ENCODE results near the gene CBARP. TPM values are rescaled to one million over a fixed set of nuclear protein-coding genes. Genes with fewer than 3 reads are reported as not detected.
A peak's percentile ranks its signal among the peaks of the same experiment; 100 is the strongest.

The CBARP gene
- total RNA-seq, 1 donor from 2014 or later, result 26.2 TPM

DNA sequence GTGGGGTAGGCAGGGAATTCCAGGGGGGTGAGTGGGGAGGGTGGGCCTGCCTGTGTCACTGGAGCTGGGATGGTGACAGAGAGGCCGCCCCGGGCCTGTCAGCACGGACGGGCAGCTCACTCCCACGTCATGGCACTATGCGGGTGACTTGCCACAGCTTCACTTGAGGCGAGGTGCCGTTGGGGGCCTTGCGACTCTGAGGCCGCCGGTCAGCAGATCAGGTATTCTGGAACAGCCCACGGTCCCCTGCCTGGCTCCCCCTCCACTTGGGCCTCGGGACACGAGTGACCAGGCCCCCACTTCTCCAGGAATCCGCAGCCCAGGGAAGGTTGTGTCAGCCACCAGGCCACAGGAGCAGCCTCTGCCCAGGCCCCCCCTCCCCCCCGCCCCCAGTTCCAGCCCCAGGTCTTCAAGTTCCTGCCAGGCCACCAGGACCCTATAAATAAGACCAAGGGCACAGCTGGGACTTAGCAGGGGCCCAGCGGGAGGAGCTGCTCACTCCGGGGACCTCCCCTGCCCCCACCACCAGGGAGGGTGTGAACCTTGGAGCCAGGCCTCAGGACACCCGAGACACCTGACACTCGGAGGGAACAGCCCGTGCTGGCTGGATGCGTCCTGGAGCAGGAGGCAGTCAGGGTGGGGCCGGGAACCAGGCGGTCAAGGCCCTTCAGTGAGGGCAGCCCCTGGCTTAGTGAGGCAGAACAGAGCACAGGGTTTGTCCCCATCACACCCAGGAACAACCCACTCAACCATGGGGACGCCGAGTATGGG, 7.9 kb upstream of the CBARP start:
- H3K9me3 Mint-ChIP-seq, result no peaks in the 10 kb centered on the region
- no peak for DNase-seq (ENCODE audit: low read depth, low spot score)
- no peak overlapping the region for H3K27ac Mint-ChIP-seq (ENCODE audit: unreplicated experiment)
- peaks cover 9% of the 10 kb centered on the region for H3K4me1 Mint-ChIP-seq
- peaks cover 2% of the 10 kb centered on the region for H3K36me3 Mint-ChIP-seq (ENCODE audit: low read depth)
- TF ChIP-seq, protein P1, sequence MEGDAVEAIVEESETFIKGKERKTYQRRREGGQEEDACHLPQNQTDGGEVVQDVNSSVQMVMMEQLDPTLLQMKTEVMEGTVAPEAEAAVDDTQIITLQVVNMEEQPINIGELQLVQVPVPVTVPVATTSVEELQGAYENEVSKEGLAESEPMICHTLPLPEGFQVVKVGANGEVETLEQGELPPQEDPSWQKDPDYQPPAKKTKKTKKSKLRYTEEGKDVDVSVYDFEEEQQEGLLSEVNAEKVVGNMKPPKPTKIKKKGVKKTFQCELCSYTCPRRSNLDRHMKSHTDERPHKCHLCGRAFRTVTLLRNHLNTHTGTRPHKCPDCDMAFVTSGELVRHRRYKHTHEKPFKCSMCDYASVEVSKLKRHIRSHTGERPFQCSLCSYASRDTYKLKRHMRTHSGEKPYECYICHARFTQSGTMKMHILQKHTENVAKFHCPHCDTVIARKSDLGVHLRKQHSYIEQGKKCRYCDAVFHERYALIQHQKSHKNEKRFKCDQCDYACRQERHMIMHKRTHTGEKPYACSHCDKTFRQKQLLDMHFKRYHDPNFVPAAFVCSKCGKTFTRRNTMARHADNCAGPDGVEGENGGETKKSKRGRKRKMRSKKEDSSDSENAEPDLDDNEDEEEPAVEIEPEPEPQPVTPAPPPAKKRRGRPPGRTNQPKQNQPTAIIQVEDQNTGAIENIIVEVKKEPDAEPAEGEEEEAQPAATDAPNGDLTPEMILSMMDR (conservative IDR thresholded peaks at IDR 0.05), result no peak
- peaks cover 4% of the 10 kb centered on the region for H3K27me3 Mint-ChIP-seq (ENCODE audit: low read depth)
- peak overlapping the region; percentile 54 for H3K4me3 Mint-ChIP-seq

DNA sequence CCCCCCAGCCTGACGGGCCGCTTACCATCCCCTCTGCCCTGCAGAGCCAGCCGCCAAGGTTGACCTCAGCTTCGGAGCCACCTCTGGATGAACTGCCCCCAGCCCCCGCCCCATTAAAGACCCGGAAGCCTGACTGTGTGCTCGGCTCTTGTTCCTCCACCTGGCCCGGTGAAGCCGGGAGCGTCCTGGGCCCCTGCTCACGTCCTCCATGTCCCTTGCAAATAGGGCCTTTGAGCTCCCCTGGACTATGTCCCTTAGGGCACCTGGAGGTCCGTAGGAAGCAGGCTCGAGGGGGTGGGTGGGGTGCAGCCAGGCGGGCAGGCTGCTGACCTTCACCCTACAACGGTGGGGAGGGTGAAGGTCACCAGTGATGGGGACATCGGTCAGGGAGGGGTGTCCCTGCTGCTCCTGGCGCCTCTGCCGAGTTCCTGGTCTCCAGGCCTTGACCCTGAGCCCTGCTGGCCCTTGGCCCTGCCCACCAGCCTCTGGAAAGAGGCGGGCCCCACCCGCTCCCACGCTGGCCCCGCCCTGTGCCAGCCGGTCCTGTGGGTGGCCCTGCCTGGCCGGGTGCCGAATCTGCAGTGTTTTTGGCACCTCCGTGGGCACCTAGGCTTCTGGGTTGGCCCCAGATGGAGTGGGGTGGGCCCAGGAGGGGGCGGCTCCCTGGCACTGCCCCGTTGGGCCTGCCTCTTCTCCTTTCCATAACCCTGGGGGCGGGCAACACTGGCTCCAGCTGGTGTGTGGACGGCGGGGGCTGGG, 7.1 kb upstream of the CBARP start:
- Mint-ChIP-seq H3K27me3 (ENCODE audit: low read depth) (peaks cover 4% of the 10 kb centered on the region), H3K4me3 (peak overlapping the region; percentile 89), H3K4me1 (peaks cover 9% of the 10 kb centered on the region), H3K36me3 (ENCODE audit: low read depth) (peaks cover 2% of the 10 kb centered on the region), H3K27ac (ENCODE audit: unreplicated experiment) (no peak overlapping the region), H3K9me3 (no peaks in the 10 kb centered on the region)
- TF ChIP-seq, protein P1 (conservative IDR thresholded peaks at IDR 0.05), result no peak
- DNase-seq (ENCODE audit: low read depth, low spot score), result no peak

DNA sequence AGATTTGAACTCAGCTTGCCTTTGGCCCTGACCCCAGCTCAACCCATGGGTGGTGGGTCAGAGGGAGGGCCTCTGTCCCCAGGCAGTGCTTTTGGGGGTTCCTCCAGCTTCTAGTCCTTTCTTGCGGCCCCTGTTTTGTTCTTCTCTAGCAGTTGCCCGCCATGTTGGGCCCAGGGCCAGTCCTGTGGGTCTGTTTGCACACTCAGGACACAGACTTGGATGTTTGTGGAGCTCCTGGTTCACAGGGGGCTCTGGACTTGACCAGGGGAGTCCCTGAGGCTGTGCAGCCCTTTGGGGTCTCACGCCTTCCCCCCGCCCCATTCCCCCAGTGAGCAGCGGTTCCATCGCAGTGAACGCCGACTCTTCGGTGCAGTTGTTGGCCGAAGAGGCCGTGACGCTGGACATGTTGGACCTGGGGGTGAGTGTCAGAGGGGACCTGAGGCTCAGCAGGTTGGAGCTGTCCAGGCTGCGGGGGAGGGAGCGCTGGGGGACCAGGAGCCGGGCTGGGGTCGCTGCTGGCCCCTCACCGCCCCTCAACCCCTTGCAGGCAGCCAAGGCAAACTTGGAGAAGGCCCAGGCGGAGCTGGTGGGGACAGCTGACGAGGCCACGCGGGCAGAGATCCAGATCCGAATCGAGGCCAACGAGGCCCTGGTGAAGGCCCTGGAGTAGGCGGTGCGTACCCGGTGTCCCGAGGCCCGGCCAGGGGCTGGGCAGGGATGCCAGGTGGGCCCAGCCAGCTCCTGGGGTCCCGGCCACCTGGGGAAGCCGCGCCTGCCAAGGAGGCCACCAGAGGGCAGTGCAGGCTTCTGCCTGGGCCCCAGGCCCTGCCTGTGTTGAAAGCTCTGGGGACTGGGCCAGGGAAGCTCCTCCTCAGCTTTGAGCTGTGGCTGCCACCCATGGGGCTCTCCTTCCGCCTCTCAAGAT, 6.2 kb upstream of the CBARP start:
- Mint-ChIP-seq H3K27me3 (ENCODE audit: low read depth) (peaks cover 2% of the 10 kb centered on the region), H3K27ac (ENCODE audit: unreplicated experiment) (no peak overlapping the region), H3K4me1 (peaks cover 12% of the 10 kb centered on the region), H3K36me3 (ENCODE audit: low read depth) (no peaks in the 10 kb centered on the region), H3K9me3 (no peaks in the 10 kb centered on the region), H3K4me3 (peak overlapping the region; percentile 89)
- TF ChIP-seq, protein P1 (conservative IDR thresholded peaks at IDR 0.05), result peak; percentile 93
- peak; percentile 84 for DNase-seq (ENCODE audit: low read depth, low spot score)

DNA sequence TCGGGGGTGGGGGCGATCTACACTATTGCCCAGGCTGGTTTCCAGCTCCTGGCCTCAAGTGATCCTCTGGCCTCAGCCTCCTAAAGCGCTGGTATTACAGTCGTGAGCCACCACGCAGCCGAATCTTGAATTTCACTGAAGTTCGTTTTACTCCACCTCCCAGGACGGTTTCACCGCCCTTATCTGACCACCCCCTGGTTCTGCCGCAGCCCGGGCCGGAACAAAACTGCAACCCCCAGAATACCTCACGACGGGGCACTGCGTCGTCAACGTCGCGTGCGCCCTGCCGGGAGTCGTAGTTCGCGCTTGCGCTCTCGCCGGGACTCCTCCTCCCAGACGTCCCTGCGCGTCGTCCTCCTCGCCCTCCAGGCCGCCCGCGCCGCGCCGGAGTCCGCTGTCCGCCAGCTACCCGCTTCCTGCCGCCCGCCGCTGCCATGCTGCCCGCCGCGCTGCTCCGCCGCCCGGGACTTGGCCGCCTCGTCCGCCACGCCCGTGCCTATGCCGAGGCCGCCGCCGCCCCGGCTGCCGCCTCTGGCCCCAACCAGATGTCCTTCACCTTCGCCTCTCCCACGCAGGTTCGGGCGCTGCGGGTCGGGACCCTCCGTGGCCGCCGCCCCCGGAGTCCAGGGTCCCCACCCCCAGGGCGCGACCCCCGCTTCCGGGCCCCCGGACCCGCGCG, 3.8 kb upstream of the CBARP start, which contains the start of gene ATP5F1D:
ATP5F1D (plus strand) TSS at position 335 of the 679 bp plus-strand sequence; CDS start at position 435, 100 bp downstream.
- TF ChIP-seq, protein P1 (conservative IDR thresholded peaks at IDR 0.05), result no peak
- peak; percentile 81 for DNase-seq (ENCODE audit: low read depth, low spot score)
- Mint-ChIP-seq H3K4me3 (peak within 1 kb of the TSS; percentile 91), H3K4me1 (peaks cover 20% of the 10 kb centered on the region), H3K27ac (ENCODE audit: unreplicated experiment) (peak within 1 kb of the TSS; percentile 92), H3K9me3 (no peaks in the 10 kb centered on the region), H3K27me3 (ENCODE audit: low read depth) (peaks cover 2% of the 10 kb centered on the region), H3K36me3 (ENCODE audit: low read depth) (no peaks in the 10 kb centered on the region)
